Right cardiac atrium (tissue), 5 donors: ENCODE results near the gene CTCF. TPM values are rescaled to one million over a fixed set of nuclear protein-coding genes. Genes with fewer than 3 reads are reported as not detected.
A peak's percentile ranks its signal among the peaks of the same experiment; 100 is the strongest.

ENCODE experiments used
- ATAC-seq, 2 donors: fragments of 200-7000 bp; cut with Tn5 transposase; one replicate each; pipeline versions ENCODE4 v1.8.0 to v1.9.1; 2020; ENCODE audit warnings: moderate library complexity in 2 of 2, mild to moderate bottlenecking in 1 of 2
- DNase-seq, 3 donors: peaks; one replicate each; pipeline ENCODE4 v3.0.0-alpha.2; 2020
- H3K27ac ChIP-seq: one replicate; pipeline ENCODE4 v1.5.1; 2013; ENCODE audit warnings: mild to moderate bottlenecking, low read length, control low read depth, moderate library complexity
- H3K27me3 ChIP-seq: one replicate; pipeline ENCODE4 v1.6.1; 2013; ENCODE audit not compliant: control insufficient read depth, insufficient read depth
- H3K4me1 ChIP-seq: one replicate; pipeline ENCODE4 v1.6.1; 2013; ENCODE audit warnings: low read length; ENCODE audit not compliant: control insufficient read depth, insufficient read depth
- H3K4me3 ChIP-seq: one replicate; pipeline ENCODE4 v1.5.1; 2013; ENCODE audit warnings: low read length, control low read depth
- H3K9me3 ChIP-seq: one replicate; pipeline ENCODE4 v1.6.1; 2013; ENCODE audit warnings: low read length; ENCODE audit not compliant: control insufficient read depth
- WGBS: extraction: QIAGEN DNeasy Blood & Tissue Kit; methylation state at CpG from one replicate; pipeline ENCODE4 v1.1.7; 2013; 5-methylcytosine and 5-hydroxymethylcytosine counted together
- intact Hi-C, 4 donors: fragments of 100-400 bp; cut with DNase I; formaldehyde crosslinking; loops; one replicate each; pipeline versions ENCODE4 v1.11.0 to v1.14.0; 2022 to 2023
- polyA plus RNA-seq: library from polyadenylated mRNA; stranded (reverse); fragments of 200-250 nt; gene quantifications from one replicate; pipeline ENCODE4 v1.2.3, GENCODE V29; 2013
- total RNA-seq, 4 donors: library from RNA; stranded (reverse); fragmentation: NEBNext Ultra II Directional; extraction: Animal tissue kit (Norgen Biotek cat#: 25700); gene quantifications; one replicate each; pipeline ENCODE4 v1.2.1, GENCODE V29; 2021
- donor health status: healthy with polysubstance abuse.
- donor health status: DM: no; HTN: yes; CAD: no.
- donor health status: DM: no; HTN: no; CAD: no.
- donor health status: DM: no; HTN: yes; CAD: no; lungs with severe emphysema.
- donor health status: DM: yes; HTN: yes; CAD: no.

CTCF gene
- total and polyA plus RNA-seq, 5 donors: 17.5 to 30.5 (median 27.8) TPM

DNA sequence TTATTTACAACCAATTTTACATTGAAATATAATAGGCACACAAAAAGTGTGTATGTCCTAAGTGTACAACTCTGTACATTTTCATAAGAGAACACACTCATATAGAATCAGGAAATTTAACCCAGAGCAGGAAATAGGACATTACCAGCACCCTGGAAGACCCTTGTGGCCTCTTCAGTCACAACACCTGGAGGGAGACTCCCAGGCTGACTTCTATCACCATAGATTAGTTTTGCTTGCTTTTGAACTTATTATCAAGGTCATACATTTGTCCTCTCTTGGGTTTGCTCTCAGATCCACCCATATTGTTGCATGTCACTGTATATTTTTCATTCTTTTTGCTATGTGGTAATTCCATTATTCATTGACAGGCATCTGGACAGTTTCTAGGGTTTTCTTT, 27.9 kb upstream of the CTCF start:
- DNase-seq (no peak), ATAC-seq (no peak)
- intact Hi-C loops: no loop called here
- H3K4me3 ChIP-seq: no peak overlapping the region
- H3K4me1 ChIP-seq: peaks cover 15% of the 10 kb centered on the region
- no peaks in the 10 kb centered on the region for H3K27me3 ChIP-seq
- no peak overlapping the region for H3K27ac ChIP-seq
- no peaks in the 10 kb centered on the region for H3K9me3 ChIP-seq

DNA sequence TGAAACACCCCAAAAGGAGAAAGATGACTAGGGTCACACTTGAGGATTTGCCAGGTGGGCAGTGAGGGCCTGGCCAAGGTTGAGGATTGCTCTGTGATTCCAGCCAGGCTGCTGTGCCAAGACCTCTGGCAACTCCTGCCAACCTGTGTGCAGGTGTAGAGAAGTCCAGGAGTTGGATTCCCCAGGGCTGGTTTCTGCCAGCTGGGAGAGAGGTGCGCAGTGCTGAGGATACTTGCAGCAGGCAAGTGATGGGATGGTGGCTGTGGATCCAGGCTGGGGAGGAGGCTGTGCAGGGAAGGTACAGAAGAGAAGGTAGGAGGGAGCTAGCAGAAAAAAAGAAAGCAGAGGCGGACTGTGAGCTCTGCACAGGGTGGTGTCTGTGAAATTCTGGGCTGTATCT, 27.1 kb upstream of the CTCF start:
- Histone ChIP-seq H3K4me3 (no peak overlapping the region), H3K27me3 (no peaks in the 10 kb centered on the region), H3K9me3 (no peaks in the 10 kb centered on the region), H3K4me1 (peaks cover 15% of the 10 kb centered on the region), H3K27ac (no peak overlapping the region)
- peak in 2 of 3 donors; percentile 35 to 38 for DNase-seq
- 92% methylated on average over 2 of the region's 2 CpGs for WGBS
- intact Hi-C loops: no loop called here
- ATAC-seq: no peak

DNA sequence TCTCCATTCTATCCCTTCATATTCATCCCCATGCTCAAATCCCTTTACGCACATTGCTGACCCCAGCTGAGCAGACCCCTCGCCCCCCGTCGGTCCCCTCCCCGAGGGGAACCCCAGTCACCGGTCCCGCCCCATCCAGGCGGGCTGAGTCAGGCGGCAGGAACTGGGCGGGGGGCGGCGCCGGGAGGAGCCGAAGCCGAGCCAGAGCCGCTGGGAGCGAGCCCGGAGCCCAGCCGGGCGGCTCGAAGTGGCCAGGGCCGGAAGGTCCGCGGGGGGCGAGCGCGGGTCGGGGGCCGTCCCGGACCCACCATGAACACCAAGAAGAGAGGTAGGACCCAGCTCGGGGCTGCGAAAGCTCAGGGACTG, 25.1 kb upstream of the CTCF start:
- peaks cover 16% of the 10 kb centered on the region for H3K4me1 ChIP-seq
- intact Hi-C loops: no loop called here

DNA sequence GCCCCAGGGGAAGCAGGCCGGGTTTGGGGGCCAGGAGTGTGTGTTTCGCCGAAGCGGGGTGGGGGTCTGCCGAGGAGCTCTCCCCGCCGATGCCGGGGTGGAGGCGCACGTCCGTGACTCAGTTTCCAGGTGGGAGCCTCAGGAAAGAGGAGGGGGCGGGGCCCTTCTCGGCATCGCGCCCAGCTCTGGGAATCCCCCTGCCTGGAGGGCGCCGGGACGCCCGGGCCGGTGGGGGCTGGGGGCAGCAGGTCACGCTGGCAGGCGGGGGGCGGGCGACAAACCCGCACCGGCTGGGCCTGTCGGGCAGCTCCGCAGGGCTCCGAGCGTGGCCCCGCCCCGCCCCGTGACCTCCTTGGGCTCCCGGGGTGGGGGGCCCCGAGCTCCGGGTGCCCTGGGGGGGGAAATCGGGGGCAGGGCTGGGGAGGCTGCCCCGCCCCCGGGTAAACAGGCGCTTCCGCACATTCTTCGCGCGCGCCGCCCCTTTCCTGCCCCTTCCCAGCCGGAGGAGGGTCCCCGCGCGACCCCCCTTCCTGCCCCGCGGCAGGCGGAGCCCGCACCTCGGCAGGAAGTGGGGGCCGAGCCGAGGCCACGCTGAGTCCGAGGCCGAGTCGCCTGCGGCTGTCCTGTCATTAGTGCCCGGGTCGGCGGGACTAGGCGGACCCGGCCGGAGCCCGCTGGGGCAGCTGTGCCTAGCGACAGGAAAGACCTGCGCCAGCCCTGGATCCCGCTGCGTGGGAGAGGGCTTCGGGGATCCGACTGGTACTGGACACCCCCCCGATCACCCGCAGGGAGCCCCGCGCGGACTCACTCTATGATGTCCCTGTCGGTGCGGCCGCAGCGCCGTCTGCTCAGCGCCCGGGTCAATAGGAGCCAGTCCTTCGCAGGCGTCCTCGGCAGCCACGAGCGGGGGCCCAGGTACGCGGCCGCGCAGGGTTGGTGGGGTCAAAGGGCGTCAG, 24.4 kb upstream of the CTCF start:
- Histone ChIP-seq H3K4me1 (peaks cover 14% of the 10 kb centered on the region), H3K9me3 (no peaks in the 10 kb centered on the region), H3K4me3 (peak overlapping the region; percentile 94), H3K27ac (peak overlapping the region; percentile 67), H3K27me3 (no peaks in the 10 kb centered on the region)
- intact Hi-C loops: no loop called here
- peak; percentile 81 to 92 (median 90) for DNase-seq
- WGBS: under 1% methylated on average over 97 of the region's 97 CpGs
- peak; percentile 68 to 77 for ATAC-seq

More for the DNA sequence above, 25.1 kb upstream of the CTCF start:
- DNase-seq (peak; percentile 85 to 92 (median 91)), ATAC-seq (peak; percentile 71 to 84)
- Histone ChIP-seq H3K9me3 (no peaks in the 10 kb centered on the region), H3K27me3 (no peaks in the 10 kb centered on the region), H3K4me3 (peak overlapping the region; percentile 94), H3K27ac (peak overlapping the region; percentile 67)
- WGBS: 1% methylated on average over 32 of the region's 32 CpGs

DNA sequence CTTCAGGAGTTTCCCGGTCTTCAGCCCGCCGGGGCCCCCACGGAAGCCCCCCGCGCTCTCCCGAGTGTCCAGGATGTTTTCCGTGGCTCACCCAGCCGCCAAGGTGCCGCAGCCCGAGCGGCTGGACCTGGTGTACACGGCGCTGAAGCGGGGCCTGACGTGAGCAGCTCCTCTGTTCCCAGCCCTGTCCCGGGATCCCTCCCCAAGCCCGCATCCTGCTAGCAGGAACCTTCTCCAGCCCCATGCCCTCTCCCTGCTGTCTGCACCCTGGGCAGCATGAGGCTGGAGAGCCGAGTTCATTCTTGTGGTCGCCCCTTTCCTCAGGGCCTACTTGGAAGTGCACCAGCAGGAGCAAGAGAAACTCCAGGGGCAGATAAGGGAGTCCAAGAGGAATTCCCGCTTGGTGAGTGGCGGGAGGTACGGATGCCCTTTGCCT, 23.6 kb upstream of the CTCF start:
- H3K4me1 ChIP-seq: peaks cover 9% of the 10 kb centered on the region
- ATAC-seq (no peak), DNase-seq (peak in 2 of 3 donors; percentile 60 to 71)
- peak overlapping the region; percentile 94 for H3K4me3 ChIP-seq
- no peak overlapping the region for H3K27ac ChIP-seq
- intact Hi-C loops: no loop called here
- 34% methylated on average over 23 of the region's 23 CpGs for WGBS
- H3K27me3 ChIP-seq: no peaks in the 10 kb centered on the region
- H3K9me3 ChIP-seq: no peaks in the 10 kb centered on the region

DNA sequence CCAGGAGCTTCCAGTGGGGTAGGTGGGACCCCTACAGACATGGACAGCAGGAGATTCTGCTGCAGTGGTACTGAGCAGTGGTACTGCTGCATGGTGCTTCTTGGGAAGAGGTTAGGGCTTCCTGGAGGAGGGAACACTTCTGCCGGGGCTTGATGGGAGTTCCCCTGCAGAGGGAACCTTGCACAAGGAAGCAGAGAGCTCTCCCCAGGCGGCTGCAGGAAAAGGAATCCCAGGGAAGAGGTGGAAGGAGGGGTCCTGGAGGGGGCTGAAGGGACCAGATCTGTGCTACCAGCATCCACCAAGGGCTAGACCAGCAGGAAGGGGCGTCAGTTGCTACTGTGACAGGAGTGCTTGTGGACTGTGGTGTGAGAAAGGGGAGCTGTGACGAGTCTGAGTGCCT, 23.1 kb upstream of the CTCF start:
- Histone ChIP-seq H3K27me3 (no peaks in the 10 kb centered on the region), H3K4me1 (peaks cover 9% of the 10 kb centered on the region), H3K27ac (no peak overlapping the region), H3K9me3 (no peaks in the 10 kb centered on the region), H3K4me3 (no peak overlapping the region)
- DNase-seq (peak in 2 of 3 donors; percentile 36 to 40), ATAC-seq (no peak)
- WGBS: 55% methylated on average over 4 of the region's 4 CpGs
- intact Hi-C loops: no loop called here

DNA sequence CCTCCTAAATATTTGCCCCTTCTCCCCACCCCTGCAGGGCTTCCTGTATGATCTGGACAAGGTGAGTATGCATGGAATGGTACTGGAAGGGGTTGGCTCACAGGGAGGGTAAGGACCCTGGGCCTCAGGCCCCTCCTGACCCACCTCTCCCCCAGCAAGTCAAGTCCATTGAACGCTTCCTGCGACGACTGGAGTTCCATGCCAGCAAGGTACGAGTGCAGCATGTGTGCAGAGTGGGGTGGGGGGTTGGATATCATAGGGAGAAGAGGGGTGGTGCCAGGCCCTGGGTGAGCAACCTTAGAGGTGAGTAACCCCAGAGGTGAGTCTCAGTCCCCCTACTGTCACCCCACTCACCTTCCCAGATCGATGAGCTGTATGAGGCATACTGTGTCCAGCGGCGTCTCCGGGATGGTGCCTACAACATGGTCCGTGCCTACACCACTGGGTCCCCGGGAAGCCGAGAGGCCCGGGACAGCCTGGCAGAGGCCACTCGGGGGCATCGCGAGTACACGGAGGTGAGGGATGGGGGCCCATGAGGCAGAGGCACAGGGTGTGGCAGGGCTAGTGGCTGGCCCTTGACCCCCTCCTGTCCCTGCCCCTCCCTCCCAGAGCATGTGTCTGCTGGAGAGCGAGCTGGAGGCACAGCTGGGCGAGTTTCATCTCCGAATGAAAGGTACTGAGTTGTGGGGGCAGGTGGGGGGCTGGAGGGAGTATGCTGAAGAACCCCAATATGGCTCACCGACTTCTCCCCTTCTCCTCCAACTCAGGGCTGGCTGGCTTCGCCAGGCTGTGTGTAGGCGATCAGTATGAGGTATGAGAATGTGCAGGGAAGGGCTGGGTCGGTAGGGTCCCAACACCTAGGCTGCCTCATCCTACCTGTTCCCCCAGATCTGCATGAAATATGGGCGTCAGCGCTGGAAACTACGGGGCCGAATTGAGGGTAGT, 22.4 kb upstream of the CTCF start:
- no peak overlapping the region for H3K4me3 ChIP-seq
- 85% methylated on average over 27 of the region's 27 CpGs for WGBS
- peaks cover 9% of the 10 kb centered on the region for H3K4me1 ChIP-seq
- DNase-seq (peak in 2 of 3 donors; percentile 53 to 56), ATAC-seq (no peak)
- intact Hi-C loops: no loop called here
- H3K9me3 ChIP-seq: no peaks in the 10 kb centered on the region
- no peak overlapping the region for H3K27ac ChIP-seq
- H3K27me3 ChIP-seq: no peaks in the 10 kb centered on the region

DNA sequence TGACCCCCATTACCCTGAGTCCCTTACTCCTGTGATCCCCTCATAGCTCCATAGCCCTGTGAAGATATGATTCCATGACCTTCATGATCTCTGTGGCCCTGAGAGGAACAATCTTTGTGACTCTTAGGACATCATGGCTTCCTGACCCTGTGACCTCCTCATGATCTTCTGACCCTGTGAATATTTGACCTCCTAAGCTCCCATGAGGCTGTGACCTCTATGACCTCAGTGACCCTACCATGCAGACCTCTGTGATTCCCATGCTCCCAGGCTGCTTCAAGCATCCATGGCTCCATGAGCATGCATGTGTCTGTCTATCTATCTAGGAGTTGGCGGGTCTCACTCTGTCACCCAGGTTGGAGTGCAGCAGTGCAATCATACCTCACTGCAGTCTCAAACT, 21.6 kb upstream of the CTCF start:
- intact Hi-C loops: no loop called here
- Histone ChIP-seq H3K4me1 (peaks cover 9% of the 10 kb centered on the region), H3K27ac (no peak overlapping the region)

DNA sequence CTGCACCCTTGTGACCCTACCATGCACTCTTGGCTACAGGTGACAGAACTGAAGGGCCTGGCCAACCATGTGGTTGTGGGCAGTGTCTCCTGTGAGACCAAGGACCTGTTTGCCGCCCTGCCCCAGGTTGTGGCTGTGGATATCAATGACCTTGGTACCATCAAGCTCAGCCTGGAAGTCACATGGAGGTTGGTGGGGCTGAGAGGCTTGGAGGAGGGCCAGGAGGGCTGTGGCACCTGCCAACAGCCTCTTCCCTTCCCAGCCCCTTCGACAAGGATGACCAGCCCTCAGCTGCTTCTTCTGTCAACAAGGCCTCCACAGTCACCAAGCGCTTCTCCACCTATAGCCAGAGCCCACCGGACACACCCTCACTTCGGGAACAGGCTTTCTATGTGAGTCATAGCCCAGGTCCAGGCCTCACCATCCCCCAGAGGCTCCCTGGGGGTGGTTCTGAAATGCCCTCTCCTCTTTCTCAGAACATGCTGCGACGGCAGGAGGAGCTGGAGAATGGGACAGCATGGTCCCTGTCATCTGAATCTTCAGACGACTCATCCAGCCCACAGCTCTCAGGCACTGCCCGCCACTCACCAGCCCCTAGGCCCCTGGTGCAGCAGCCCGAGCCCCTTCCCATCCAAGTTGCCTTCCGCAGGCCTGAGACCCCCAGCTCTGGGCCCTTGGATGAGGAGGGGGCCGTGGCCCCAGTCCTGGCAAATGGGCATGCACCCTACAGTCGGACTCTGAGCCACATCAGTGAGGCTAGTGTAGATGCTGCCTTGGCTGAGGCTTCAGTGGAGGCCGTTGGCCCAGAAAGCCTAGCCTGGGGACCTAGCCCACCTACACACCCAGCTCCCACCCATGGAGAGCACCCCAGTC, 20.7 kb upstream of the CTCF start:
- 77% methylated on average over 14 of the region's 14 CpGs for WGBS
- no peaks in the 10 kb centered on the region for H3K9me3 ChIP-seq
- H3K4me1 ChIP-seq: peaks cover 9% of the 10 kb centered on the region
- no peak for ATAC-seq
- intact Hi-C loops: no loop called here
- no peaks in the 10 kb centered on the region for H3K27me3 ChIP-seq
- peak overlapping the region; percentile 32 for H3K27ac ChIP-seq
- H3K4me3 ChIP-seq: no peak overlapping the region
- peak in 2 of 3 donors; percentile 66 to 77 for DNase-seq

More for the DNA sequence above, 21.6 kb upstream of the CTCF start:
- Histone ChIP-seq H3K9me3 (no peaks in the 10 kb centered on the region), H3K27me3 (no peaks in the 10 kb centered on the region), H3K4me3 (no peak overlapping the region)
- WGBS: 98% methylated on average over 1 of the region's 1 CpG
- DNase-seq (no peak), ATAC-seq (no peak)

DNA sequence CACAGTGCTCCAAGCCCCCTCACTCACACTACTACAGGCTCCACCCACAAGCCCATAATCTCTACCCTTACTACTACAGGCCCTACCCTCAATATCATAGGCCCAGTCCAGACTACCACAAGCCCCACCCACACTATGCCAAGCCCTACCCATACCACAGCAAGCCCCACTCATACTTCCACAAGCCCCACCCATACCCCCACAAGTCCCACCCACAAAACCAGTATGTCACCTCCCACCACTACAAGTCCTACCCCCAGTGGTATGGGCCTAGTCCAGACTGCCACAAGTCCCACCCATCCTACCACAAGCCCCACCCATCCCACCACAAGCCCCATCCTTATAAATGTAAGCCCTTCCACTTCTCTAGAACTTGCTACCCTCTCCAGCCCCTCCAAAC, 19.9 kb upstream of the CTCF start:
- H3K4me1 ChIP-seq: peaks cover 9% of the 10 kb centered on the region
- intact Hi-C loops: no loop called here
- no peak overlapping the region for H3K4me3 ChIP-seq
- H3K27me3 ChIP-seq: no peaks in the 10 kb centered on the region
- no peak overlapping the region for H3K27ac ChIP-seq
- no peaks in the 10 kb centered on the region for H3K9me3 ChIP-seq
- DNase-seq (peak; percentile 66 to 77 (median 73)), ATAC-seq (peak; percentile 17 to 57)
